Camera-type eye (tissue), 1 donor: ENCODE measurements around the gene CORO2B. TPM values are rescaled to one million over a fixed set of nuclear protein-coding genes. Genes with fewer than 3 reads are reported as not detected.

Experiments
- total RNA-seq: library from RNA; depleted of rRNA; stranded (reverse); fragments of >200 nt; gene quantifications from one replicate; pipeline ENCODE4 v1.2.3, GENCODE V29; 2014

The CORO2B gene, protein sequence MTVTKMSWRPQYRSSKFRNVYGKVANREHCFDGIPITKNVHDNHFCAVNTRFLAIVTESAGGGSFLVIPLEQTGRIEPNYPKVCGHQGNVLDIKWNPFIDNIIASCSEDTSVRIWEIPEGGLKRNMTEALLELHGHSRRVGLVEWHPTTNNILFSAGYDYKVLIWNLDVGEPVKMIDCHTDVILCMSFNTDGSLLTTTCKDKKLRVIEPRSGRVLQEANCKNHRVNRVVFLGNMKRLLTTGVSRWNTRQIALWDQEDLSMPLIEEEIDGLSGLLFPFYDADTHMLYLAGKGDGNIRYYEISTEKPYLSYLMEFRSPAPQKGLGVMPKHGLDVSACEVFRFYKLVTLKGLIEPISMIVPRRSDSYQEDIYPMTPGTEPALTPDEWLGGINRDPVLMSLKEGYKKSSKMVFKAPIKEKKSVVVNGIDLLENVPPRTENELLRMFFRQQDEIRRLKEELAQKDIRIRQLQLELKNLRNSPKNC
- 43.0 TPM for total RNA-seq

DNA sequence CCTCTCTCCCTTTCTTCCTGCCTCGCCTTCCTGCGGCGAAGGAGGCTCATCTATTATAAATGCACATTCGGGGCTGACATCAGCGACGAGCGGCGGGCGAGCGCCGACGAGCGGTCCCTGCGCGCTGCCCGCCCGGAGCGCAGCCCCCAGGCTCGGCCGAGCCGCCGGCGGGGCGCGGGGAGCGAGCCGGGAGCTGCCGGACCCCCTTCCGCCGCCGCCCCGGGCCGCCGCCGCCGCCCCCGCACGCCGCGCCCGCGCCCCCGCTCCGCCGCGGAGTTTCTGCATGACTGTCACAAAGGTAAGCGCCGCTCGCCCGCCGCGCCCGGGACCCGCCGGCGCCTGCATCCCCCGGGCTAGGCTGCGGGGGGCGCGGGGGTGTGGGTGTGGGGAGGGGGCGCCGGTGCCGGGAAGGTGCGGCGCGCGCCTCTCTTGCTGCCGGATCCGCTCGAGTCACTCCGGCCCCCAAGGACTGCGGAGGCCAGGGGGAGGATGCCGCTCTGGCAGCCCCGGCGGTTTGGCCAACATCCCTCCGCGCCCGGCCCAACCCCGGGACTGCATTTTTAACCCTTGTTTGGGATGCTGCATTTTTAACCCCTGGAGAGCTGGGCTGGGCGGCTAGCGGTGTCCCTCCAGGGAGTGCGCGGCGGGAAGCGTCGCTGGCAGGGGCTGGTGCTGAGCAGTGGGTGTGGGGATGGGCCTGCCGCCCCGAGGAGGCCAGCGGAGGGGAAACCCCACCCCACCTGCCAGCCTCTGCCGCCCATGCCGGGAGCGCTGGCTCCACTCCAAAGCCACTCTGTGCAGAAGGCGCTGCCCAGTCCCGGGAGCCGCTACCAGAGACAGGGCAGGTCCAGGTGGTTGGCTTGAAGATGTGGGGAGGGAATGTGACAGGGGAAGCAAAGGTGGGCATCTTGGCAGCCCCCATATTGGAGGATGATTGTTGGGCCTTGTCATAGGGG is at the start of gene CORO2B:
Gene CORO2B, plus strand, starts transcription at position 14 of the 956 bp plus-strand sequence. Its CDS starts 270 bp downstream, at position 284.

Other genes with a start within 250 kb of the CORO2B start
- gene ITGA11, start 146.8 kb upstream of the CORO2B start, total RNA-seq = 13.7 TPM
- gene ANP32A, start 241.9 kb downstream of the CORO2B start, total RNA-seq = 165 TPM